Activated T-cell treated with anti-CD3 and anti-CD28 coated beads for 4 hours (primary cell): Measurements from ENCODE around the gene TAC3.
"Not testable (repeated sequence)": the region's sequence is repeated elsewhere in the genome, so short reads cannot be mapped to it uniquely, and the experiment has no call there.

ENCODE experiments used
- DNase-seq: peaks from one replicate; pipeline ENCODE4 v3.0.0-alpha.2; 2020

The TAC3 gene

GRCh38 chr12:57033431-57033830 is 17.1 kb upstream of the TAC3 start:
- no peak for DNase-seq

GRCh38 chr12:57031789-57032188 is 15.5 kb upstream of the TAC3 start:
- no peak for DNase-seq

- DNase-seq: no peak
Observed at GRCh38 chr12:57031138-57031725, 14.9 kb upstream of the TAC3 start.

- DNase-seq: no peak
Observed at GRCh38 chr12:57029457-57029856, 13.1 kb upstream of the TAC3 start.

- no peak for DNase-seq
Observed at GRCh38 chr12:57027805-57028153, 11.4 kb upstream of the TAC3 start.

GRCh38 chr12:57027011-57027804 is 10.9 kb upstream of the TAC3 start:
- DNase-seq: no peak

GRCh38 chr12:57025196-57025595 is 8.9 kb upstream of the TAC3 start:
- DNase-seq: no peak

GRCh38 chr12:57022324-57022723 is 6.0 kb upstream of the TAC3 start:
- not testable (repeated sequence) for DNase-seq

- no peak for DNase-seq
Observed at GRCh38 chr12:57019983-57020719, 3.8 kb upstream of the TAC3 start.

- DNase-seq: no peak
Observed at GRCh38 chr12:57018906-57019305, 2.6 kb upstream of the TAC3 start.

GRCh38 chr12:57018353-57018752 is 2.0 kb upstream of the TAC3 start:
- DNase-seq: not testable (repeated sequence)

- DNase-seq: no peak
Observed at GRCh38 chr12:57012600-57013465, 3.5 kb downstream of the TAC3 start.

- no peak for DNase-seq
Observed at GRCh38 chr12:57011438-57012424, 4.6 kb downstream of the TAC3 start.

GRCh38 chr12:57010627-57011247 is 5.6 kb downstream of the TAC3 start:
- DNase-seq: no peak

- DNase-seq: no peak
Observed at GRCh38 chr12:57009949-57010626, 6.2 kb downstream of the TAC3 start.

- no peak for DNase-seq
Observed at GRCh38 chr12:57008178-57008577, 8.2 kb downstream of the TAC3 start.

GRCh38 chr12:57006809-57007475 is 9.4 kb downstream of the TAC3 start:
- peak; percentile 34 for DNase-seq

GRCh38 chr12:57005980-57006808 is 10.1 kb downstream of the TAC3 start, which contains the start of gene ZBTB39:
Gene ZBTB39 (minus strand): TSS chr12:57006546. CDS start chr12:57004917, 1,629 bp downstream.
- peak; percentile 45 for DNase-seq

GRCh38 chr12:57004651-57005050 is 11.7 kb downstream of the TAC3 start:
- no peak for DNase-seq
